SU-DHL-6 (cell line): ENCODE measurements around the gene FXYD2.

Source experiments
- H2AFZ ChIP-seq: fragments of 200-600 bp; sonication (generic); 2 replicates; pipeline ENCODE4 v1.6.1; 2014; ENCODE audit warnings: low read depth, mild to moderate bottlenecking, moderate library complexity, mixed read lengths, antibody characterized with exemption, low read length; ENCODE audit not compliant: severe bottlenecking
- H3F3A ChIP-seq: fragments of 200-600 bp; shearing (Covaris generic); 2 replicates; pipeline ENCODE4 v1.6.0; 2016; ENCODE audit warnings: antibody characterized with exemption, mild to moderate bottlenecking; ENCODE audit not compliant: insufficient read depth
- H3K27ac ChIP-seq: fragments of 200-600 bp; sonication (generic); 2 replicates; pipeline ENCODE4 v1.5.1; 2016; ENCODE audit warnings: low read depth, mild to moderate bottlenecking, low read length, moderate library complexity, mixed read lengths
- H3K27me3 ChIP-seq: fragments of 200-600 bp; sonication (generic), shearing (Covaris generic); 2 replicates; pipeline ENCODE4 v1.6.0; 2014; ENCODE audit warnings: mild to moderate bottlenecking, low read length
- H3K36me3 ChIP-seq: fragments of 200-600 bp; sonication (generic); 2 replicates; pipeline ENCODE4 v1.6.1; 2014; ENCODE audit warnings: mild to moderate bottlenecking, low read length, mixed read lengths
- H3K4me2 ChIP-seq: fragments of 300-600, 200-600 bp; shearing (Covaris generic), sonication (generic); 2 replicates; pipeline ENCODE4 v1.6.0; 2014; ENCODE audit warnings: low read length, low read depth, mild to moderate bottlenecking; ENCODE audit not compliant: poor library complexity, severe bottlenecking
- H3K4me3 ChIP-seq: fragments of 200-600 bp; sonication (generic); 2 replicates; pipeline ENCODE4 v1.5.1; 2014; ENCODE audit warnings: antibody characterized with exemption, low read length, mild to moderate bottlenecking, mixed read lengths; ENCODE audit not compliant: insufficient read depth, poor library complexity, severe bottlenecking
- H3K79me2 ChIP-seq: fragments of 200-600 bp; sonication (generic); 2 replicates; pipeline ENCODE4 v1.6.1; 2014; ENCODE audit warnings: mild to moderate bottlenecking, low read length, moderate library complexity; ENCODE audit not compliant: insufficient read depth
- H3K9ac ChIP-seq: fragments of 200-600 bp; sonication (generic); 2 replicates; pipeline ENCODE4 v1.7.0; 2014; ENCODE audit warnings: mild to moderate bottlenecking, low read length
- H3K9me2 ChIP-seq: fragments of 200-600 bp; sonication (generic); replicated peaks from 2 replicates; pipeline ENCODE4 v1.6.1; 2014; ENCODE audit warnings: low read length; ENCODE audit not compliant: insufficient read depth
- H3K9me3 ChIP-seq: fragments of 200-600 bp; sonication (generic); 2 replicates; pipeline ENCODE4 v1.6.1; 2014; ENCODE audit warnings: low read length, mixed read lengths; ENCODE audit not compliant: insufficient read depth
- H4K20me1 ChIP-seq: fragments of 200-600 bp; sonication (generic); 2 replicates; pipeline ENCODE4 v1.6.1; 2014; ENCODE audit warnings: low read depth, mild to moderate bottlenecking, antibody characterized with exemption, low read length, moderate library complexity, mixed read lengths
- EZH2phosphoT487 ChIP-seq: fragments of 200-600 bp; sonication (generic), shearing (Covaris generic); conservative IDR thresholded peaks from 2 replicates; pipeline ENCODE4 v1.6.1; 2018; ENCODE audit warnings: mild to moderate bottlenecking, antibody characterized with exemption, low read length, moderate library complexity, mixed read lengths
- TF ChIP-seq, protein P1 (sequence below): fragments of 200-600 bp; sonication (generic); IDR thresholded peaks from one replicate; pipeline ENCODE4 v1.5.1; 2017; ENCODE audit warnings: antibody characterized with exemption, mild to moderate bottlenecking, low read length, moderate library complexity; ENCODE audit not compliant: insufficient read depth, poor library complexity, severe bottlenecking

FXYD2 gene

DNA sequence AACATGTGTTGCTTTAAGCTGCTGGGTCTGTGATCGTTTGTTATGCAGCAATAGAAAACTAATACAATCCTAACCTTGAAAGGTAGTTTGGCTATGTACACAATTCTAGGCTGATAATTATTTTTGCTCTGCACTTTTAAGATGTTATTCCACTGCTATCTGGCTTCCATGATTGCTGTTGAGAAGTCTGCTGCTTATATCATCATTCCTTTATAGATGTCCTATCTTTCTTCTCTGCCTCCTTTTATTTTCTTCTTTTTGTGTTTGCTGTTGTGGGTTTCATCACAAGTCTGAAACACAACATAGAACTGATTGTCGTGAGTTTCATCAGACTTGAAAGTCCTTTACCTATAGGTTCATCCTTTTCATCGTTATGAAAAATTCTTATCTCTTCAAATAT is 27.8 kb upstream of the FXYD2 start:
- Histone ChIP-seq H3K79me2 (no peaks in the 10 kb centered on the region), H3K9me3 (no peaks in the 10 kb centered on the region)
- no peak for TF ChIP-seq EZH2phosphoT487
- TF ChIP-seq, protein P1, sequence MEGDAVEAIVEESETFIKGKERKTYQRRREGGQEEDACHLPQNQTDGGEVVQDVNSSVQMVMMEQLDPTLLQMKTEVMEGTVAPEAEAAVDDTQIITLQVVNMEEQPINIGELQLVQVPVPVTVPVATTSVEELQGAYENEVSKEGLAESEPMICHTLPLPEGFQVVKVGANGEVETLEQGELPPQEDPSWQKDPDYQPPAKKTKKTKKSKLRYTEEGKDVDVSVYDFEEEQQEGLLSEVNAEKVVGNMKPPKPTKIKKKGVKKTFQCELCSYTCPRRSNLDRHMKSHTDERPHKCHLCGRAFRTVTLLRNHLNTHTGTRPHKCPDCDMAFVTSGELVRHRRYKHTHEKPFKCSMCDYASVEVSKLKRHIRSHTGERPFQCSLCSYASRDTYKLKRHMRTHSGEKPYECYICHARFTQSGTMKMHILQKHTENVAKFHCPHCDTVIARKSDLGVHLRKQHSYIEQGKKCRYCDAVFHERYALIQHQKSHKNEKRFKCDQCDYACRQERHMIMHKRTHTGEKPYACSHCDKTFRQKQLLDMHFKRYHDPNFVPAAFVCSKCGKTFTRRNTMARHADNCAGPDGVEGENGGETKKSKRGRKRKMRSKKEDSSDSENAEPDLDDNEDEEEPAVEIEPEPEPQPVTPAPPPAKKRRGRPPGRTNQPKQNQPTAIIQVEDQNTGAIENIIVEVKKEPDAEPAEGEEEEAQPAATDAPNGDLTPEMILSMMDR = no peak

GRCh38 chr11:117851852-117852251 is 27.3 kb upstream of the FXYD2 start:
- H3K9me3 ChIP-seq = no peaks in the 10 kb centered on the region
- H3F3A ChIP-seq = no peaks in the 10 kb centered on the region
- no peak overlapping the region for H3K4me3 ChIP-seq
- H4K20me1 ChIP-seq = no peaks in the 10 kb centered on the region
- H3K9ac ChIP-seq = no peak overlapping the region
- no peak for TF ChIP-seq EZH2phosphoT487
- TF ChIP-seq, protein P1 = no peak
- no peaks in the 10 kb centered on the region for H3K36me3 ChIP-seq
- no peak overlapping the region for H3K27ac ChIP-seq
- no peak overlapping the region for H2AFZ ChIP-seq
- H3K9me2 ChIP-seq = no peaks in the 10 kb centered on the region
- H3K27me3 ChIP-seq = no peaks in the 10 kb centered on the region
- H3K79me2 ChIP-seq = no peaks in the 10 kb centered on the region
- no peak overlapping the region for H3K4me2 ChIP-seq

More for the DNA sequence above, 27.8 kb upstream of the FXYD2 start:
- no peaks in the 10 kb centered on the region for H3F3A ChIP-seq
- H3K9me2 ChIP-seq = no peaks in the 10 kb centered on the region
- H3K36me3 ChIP-seq = no peaks in the 10 kb centered on the region
- no peak overlapping the region for H3K9ac ChIP-seq
- H3K27me3 ChIP-seq = no peaks in the 10 kb centered on the region
- H3K27ac ChIP-seq = no peak overlapping the region
- H2AFZ ChIP-seq = no peak overlapping the region
- no peak overlapping the region for H3K4me2 ChIP-seq
- no peak overlapping the region for H3K4me3 ChIP-seq
- H4K20me1 ChIP-seq = no peaks in the 10 kb centered on the region

GRCh38 chr11:117851106-117851505 is 26.6 kb upstream of the FXYD2 start:
- H3K4me3 ChIP-seq = no peak overlapping the region
- H3K36me3 ChIP-seq = no peaks in the 10 kb centered on the region
- H3K9ac ChIP-seq = no peak overlapping the region
- H3K27me3 ChIP-seq = no peaks in the 10 kb centered on the region
- H4K20me1 ChIP-seq = no peaks in the 10 kb centered on the region
- H2AFZ ChIP-seq = no peak overlapping the region
- no peak for TF ChIP-seq EZH2phosphoT487
- TF ChIP-seq, protein P1 = no peak
- no peak overlapping the region for H3K4me2 ChIP-seq
- H3F3A ChIP-seq = no peaks in the 10 kb centered on the region
- no peaks in the 10 kb centered on the region for H3K9me2 ChIP-seq
- no peak overlapping the region for H3K27ac ChIP-seq
- no peaks in the 10 kb centered on the region for H3K9me3 ChIP-seq
- H3K79me2 ChIP-seq = no peaks in the 10 kb centered on the region
